ENCODE data around the gene ZBTB42. TPM values are rescaled to one million over a fixed set of nuclear protein-coding genes. Genes with fewer than 3 reads are reported as not detected.
A peak's percentile ranks its signal among the peaks of the same experiment; 100 is the strongest.

Gene ZBTB42
- total RNA-seq, 2 donors from 2014 or later = 10.6 to 21.8 TPM

GRCh38 chr14:104766256-104766862, 34.5 kb upstream of the ZBTB42 start:
- WGBS, 2 donors = 94 to 98% methylated on average over 4 of the region's 4 CpGs
- Histone ChIP-seq H3K4me1 (peaks cover 9% of the 10 kb centered on the region), H3K36me3 (replicated peaks in 1 of 2; ENCODE audit: insufficient read depth in 1 of 2, low read depth in 2 of 2) (peaks cover 0 to 3% of the 10 kb centered on the region in 2 donors), H3K27ac (no peak overlapping the region), H3K4me3 (no peak overlapping the region), H3K9me3 (no peaks in the 10 kb centered on the region), H3K27me3 (no peaks in the 10 kb centered on the region)
- no peak for ATAC-seq
- no peak for DNase-seq
- TF ChIP-seq CTCF (IDR thresholded peaks at IDR 0.05) = no peak
- no peak for TF ChIP-seq POLR2A (IDR thresholded peaks at IDR 0.05)
- intact Hi-C loops (cut with DNase I) = no loop called here

DNA sequence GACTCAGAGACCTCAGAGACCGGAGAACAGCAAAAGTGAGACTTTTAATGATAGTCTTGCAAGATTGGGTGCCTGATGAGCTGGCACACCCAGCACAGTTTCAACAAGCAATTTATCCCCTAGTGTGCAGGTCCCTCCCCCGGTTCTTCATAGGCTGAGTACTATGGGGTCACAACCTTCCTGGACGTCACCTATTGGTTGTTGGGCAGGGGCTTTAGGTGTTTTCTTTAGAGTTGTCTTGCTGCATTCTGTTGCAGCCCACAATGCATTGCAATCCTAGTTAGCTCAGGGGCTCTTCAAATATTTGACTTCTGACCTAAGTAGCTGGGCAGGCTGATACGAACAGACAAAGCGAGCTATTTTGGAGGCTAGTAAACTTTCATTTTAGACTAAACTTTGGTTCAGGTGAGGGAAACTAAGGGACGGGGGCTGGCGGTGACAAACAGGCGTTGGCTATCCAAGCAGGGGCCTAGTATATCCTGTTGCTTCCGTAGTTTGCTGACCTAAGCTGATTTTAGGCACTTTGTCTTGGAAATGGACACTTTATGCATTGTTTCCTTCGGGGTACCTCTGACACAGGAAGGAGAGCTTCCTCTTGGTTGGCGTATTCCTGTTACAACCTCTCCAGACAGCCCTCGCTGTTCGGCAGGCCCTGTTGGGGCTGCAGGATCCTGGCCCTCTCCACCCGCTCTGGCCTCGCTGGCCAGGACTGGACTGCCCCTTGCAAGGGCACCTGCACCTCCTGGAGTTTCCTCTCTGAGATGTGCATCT, 33.9 kb upstream of the ZBTB42 start:
- no peaks in the 10 kb centered on the region for H3K9me3 ChIP-seq
- ATAC-seq (no peak), DNase-seq (no peak)
- no peak overlapping the region for H3K27ac ChIP-seq
- peaks cover 9% of the 10 kb centered on the region for H3K4me1 ChIP-seq
- peaks cover 4% of the 10 kb centered on the region in 2 donors for H3K36me3 ChIP-seq (replicated peaks in 1 of 2; ENCODE audit: insufficient read depth in 1 of 2, low read depth in 2 of 2)
- TF ChIP-seq CTCF (IDR thresholded peaks at IDR 0.05) (no peak), POLR2A (IDR thresholded peaks at IDR 0.05) (no peak)
- no peak overlapping the region for H3K4me3 ChIP-seq
- H3K27me3 ChIP-seq = no peaks in the 10 kb centered on the region
- intact Hi-C loops (cut with DNase I) = no loop called here
- WGBS, 2 donors = 75 to 84% methylated on average over 12 to 15 of the region's 15 CpGs

GRCh38 chr14:104767634-104767918, 33.3 kb upstream of the ZBTB42 start:
- ATAC-seq = no peak
- WGBS, 2 donors = 0 to 77% methylated on average over 1 to 5 of the region's 5 CpGs
- no peak overlapping the region for H3K27ac ChIP-seq
- intact Hi-C loops (cut with DNase I) = no loop called here
- no peaks in the 10 kb centered on the region for H3K9me3 ChIP-seq
- H3K4me3 ChIP-seq = no peak overlapping the region
- H3K36me3 ChIP-seq (replicated peaks in 1 of 2; ENCODE audit: insufficient read depth in 1 of 2, low read depth in 2 of 2) = peaks cover 9 to 10% of the 10 kb centered on the region in 2 donors
- TF ChIP-seq CTCF (IDR thresholded peaks at IDR 0.05) (no peak), POLR2A (IDR thresholded peaks at IDR 0.05) (no peak)
- no peaks in the 10 kb centered on the region for H3K27me3 ChIP-seq
- DNase-seq = no peak
- peaks cover 9% of the 10 kb centered on the region for H3K4me1 ChIP-seq

DNA sequence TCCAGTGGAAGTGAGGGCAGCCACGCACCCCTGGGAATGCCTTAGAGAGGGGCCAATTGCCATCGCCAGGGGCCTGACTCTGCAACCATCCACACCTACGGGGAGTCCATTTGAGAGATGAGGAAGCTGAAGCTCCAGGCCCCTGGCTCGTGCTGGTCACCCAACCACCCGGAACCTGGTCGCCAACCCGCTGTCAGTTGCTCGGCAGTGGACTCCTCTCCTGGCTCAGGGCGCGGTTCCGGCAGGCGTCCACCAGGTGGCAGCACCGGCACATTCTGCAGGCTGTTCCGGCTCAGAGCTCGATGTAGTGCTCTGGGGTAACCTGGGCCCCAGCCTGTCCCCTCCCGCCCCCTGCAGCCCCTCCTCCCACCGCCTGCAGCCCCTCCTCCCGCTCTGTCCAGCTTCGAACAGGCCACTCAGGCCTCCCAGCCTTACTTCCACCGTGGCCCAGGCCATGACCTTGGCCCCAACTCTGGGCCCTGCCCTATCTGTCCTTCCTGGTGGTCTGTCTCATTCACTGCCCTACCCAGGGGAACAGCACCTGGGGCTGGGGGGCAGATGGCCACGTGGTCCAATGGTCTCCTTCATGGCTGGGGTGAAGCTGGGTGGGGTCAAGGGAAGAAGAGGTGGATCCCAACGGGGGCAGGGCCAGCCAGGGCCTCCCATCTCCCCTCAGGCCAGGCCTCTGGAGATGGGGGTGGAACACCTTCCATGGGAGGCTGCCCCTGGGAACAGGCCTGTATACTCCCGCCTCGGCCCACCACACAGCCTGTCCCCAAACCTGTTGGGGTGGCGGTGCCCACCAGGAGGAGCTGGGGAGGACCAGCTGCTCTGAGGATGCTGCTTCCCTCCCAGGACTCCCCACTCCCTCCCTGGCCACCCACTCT, 32.2 kb upstream of the ZBTB42 start:
- peaks cover 9 to 13% of the 10 kb centered on the region in 2 donors for H3K36me3 ChIP-seq (replicated peaks in 1 of 2; ENCODE audit: insufficient read depth in 1 of 2, low read depth in 2 of 2)
- no peaks in the 10 kb centered on the region for H3K9me3 ChIP-seq
- peak; percentile 87 to 95 (median 92) for TF ChIP-seq CTCF (IDR thresholded peaks at IDR 0.05)
- TF ChIP-seq POLR2A (IDR thresholded peaks at IDR 0.05) = no peak
- H3K27me3 ChIP-seq = no peaks in the 10 kb centered on the region
- intact Hi-C loops (cut with DNase I) = no loop called here
- H3K27ac ChIP-seq = peak overlapping the region in 3 of 4 donors; percentile 7 to 50 (median 31)
- H3K4me1 ChIP-seq = peaks cover 16% of the 10 kb centered on the region
- 13 to 47% methylated on average over 3 to 23 of the region's 25 CpGs for WGBS, 2 donors
- peak; percentile 94 for ATAC-seq
- peak; percentile 90 to 94 (median 92) for DNase-seq
- no peak overlapping the region for H3K4me3 ChIP-seq
